ENCODE data around the gene LSM8.
"Not testable (repeated sequence)": the region's sequence is repeated elsewhere in the genome, so short reads cannot be mapped to it uniquely, and the experiment has no call there.

The LSM8 gene

DNA sequence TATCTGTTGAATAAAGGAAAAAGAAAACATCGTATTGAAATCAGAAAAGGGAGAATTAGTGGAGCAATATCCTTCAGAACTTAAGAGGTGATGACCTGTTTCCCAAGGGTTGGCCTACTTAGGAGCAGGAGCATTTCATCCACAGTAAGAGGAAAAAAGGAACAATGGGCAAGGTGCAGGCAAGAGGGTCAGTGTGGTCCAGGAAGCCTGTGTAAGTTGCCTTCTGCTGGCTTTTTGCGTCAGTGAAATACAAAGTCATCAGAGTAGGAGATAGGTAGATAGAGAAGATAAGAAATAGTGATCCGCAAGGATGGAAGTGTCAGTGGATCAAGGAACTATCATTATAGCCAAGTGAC, 35.2 kb downstream of the LSM8 start:
- H3K27me3 ChIP-seq (ENCODE audit: insufficient read depth, low read length) = no peaks in the 10 kb centered on the region
- H3K4me3 ChIP-seq (ENCODE audit: low read length) = no peak overlapping the region
- no peaks in the 10 kb centered on the region for H3K36me3 ChIP-seq (ENCODE audit: insufficient read depth, low read length)
- no peaks in the 10 kb centered on the region for H3K9me3 ChIP-seq (ENCODE audit: low read length)
- H2AFZ ChIP-seq (ENCODE audit: low read depth, low read length) = no peak overlapping the region
- peaks cover 6% of the 10 kb centered on the region for H3K4me1 ChIP-seq (ENCODE audit: insufficient read depth, low read length)

DNA sequence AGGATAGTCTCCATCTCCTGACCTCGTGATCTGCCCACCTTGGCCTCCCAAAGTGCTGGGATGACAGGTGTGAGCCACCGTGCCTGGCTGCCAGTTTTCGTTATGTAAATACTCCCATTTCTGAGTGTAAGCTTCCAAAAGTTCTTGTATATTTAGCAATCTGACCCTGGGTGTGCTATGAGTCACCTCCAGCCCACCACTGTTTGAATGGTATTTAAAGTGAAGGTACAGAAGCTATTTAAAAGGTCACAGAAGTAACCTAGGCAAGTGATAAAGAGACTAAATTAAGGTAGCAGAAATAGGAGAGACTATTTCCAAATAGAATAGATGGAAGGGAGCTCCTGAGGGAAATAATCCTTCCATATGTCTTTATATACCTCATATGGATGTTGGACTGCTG, 36.6 kb downstream of the LSM8 start:
- Histone ChIP-seq H3K36me3 (ENCODE audit: insufficient read depth, low read length) (no peaks in the 10 kb centered on the region), H3K4me3 (ENCODE audit: low read length) (no peak overlapping the region)

DNA sequence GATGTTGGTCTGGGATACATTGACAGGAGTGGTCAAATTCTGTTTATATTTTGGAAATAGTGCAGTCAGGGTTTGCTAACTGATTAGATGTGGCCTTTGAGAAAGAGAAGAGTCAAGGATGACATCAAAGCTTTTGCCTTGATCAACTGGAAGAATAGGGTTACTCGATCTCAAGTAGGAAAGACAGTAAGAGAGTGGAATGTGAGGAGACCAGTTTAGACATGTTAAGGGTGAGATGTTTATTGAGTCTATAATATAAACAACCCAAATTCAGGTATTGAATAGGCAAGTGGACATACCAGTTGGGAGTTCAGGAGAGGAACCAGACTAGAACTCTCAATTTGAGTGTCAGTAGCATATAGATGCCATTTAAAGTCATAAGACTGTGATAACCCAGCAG, 38.6 kb downstream of the LSM8 start:
- Histone ChIP-seq H3K4me1 (ENCODE audit: insufficient read depth, low read length) (peaks cover 3% of the 10 kb centered on the region), H2AFZ (ENCODE audit: low read depth, low read length) (no peak overlapping the region), H3K36me3 (ENCODE audit: insufficient read depth, low read length) (no peaks in the 10 kb centered on the region)

More for the DNA sequence above, 36.6 kb downstream of the LSM8 start:
- Histone ChIP-seq H3K9me3 (ENCODE audit: low read length) (no peaks in the 10 kb centered on the region), H2AFZ (ENCODE audit: low read depth, low read length) (no peak overlapping the region), H3K4me1 (ENCODE audit: insufficient read depth, low read length) (peaks cover 6% of the 10 kb centered on the region), H3K27me3 (ENCODE audit: insufficient read depth, low read length) (no peaks in the 10 kb centered on the region)

DNA sequence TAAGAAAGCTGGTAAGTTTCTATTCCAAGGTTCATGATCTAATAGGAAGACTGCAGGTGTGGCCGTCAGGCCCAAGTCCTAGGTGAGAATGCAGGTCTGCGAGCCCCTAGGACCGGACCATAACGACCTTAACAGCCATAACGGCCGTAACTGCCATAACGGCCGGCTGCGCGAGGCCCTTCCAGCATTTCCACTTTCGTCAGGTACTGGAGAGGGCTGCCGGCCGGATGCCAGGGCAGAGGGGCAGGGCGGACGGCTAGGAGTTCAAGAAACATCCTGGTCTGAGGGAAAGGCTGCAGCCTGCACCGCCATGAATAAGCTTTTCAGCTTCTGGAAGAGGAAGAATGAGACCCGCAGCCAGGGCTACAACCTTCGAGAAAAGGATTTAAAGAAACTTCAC, 40.6 kb downstream of the LSM8 start, which contains the start of gene ANKRD7:
ANKRD7 (plus strand) TSS at position 184 of the 400 bp plus-strand sequence; CDS start at position 311, 127 bp downstream.
- Histone ChIP-seq H2AFZ (ENCODE audit: low read depth, low read length) (no peak within 1 kb of the TSS), H3K4me3 (ENCODE audit: low read length) (no peak within 1 kb of the TSS), H3K27me3 (ENCODE audit: insufficient read depth, low read length) (no peaks in the 10 kb centered on the region), H3K36me3 (ENCODE audit: insufficient read depth, low read length) (no peaks in the 10 kb centered on the region), H3K4me1 (ENCODE audit: insufficient read depth, low read length) (no peaks in the 10 kb centered on the region), H3K9me3 (ENCODE audit: low read length) (no peaks in the 10 kb centered on the region)

More for the DNA sequence above, 38.6 kb downstream of the LSM8 start:
- Histone ChIP-seq H3K27me3 (ENCODE audit: insufficient read depth, low read length) (no peaks in the 10 kb centered on the region), H3K9me3 (ENCODE audit: low read length) (no peaks in the 10 kb centered on the region), H3K4me3 (ENCODE audit: low read length) (no peak overlapping the region)

DNA sequence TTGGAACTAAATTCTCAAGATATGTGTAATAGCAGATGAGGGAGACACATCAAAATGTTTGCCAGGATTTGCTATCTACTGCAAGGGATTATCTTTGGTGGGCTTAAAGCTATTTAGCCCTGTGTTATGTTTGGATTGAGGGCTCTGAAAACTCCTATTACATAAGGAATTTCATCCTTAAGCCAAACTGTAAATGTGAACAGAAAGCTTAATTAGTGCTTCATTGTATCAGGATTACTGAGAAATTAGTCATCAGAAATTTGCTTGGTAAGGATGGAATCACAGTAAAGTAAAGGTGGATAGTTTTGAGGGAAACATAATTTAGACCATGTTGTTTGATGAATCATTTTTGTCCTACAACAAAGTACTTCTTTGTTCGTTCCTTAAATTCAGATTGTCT, 48.9 kb downstream of the LSM8 start:
- H3K27me3 ChIP-seq (ENCODE audit: insufficient read depth, low read length) = no peaks in the 10 kb centered on the region
- no peaks in the 10 kb centered on the region for H3K9me3 ChIP-seq (ENCODE audit: low read length)
- no peak overlapping the region for H3K4me3 ChIP-seq (ENCODE audit: low read length)
- H2AFZ ChIP-seq (ENCODE audit: low read depth, low read length) = no peak overlapping the region
- no peaks in the 10 kb centered on the region for H3K36me3 ChIP-seq (ENCODE audit: insufficient read depth, low read length)
- H3K4me1 ChIP-seq (ENCODE audit: insufficient read depth, low read length) = no peaks in the 10 kb centered on the region

DNA sequence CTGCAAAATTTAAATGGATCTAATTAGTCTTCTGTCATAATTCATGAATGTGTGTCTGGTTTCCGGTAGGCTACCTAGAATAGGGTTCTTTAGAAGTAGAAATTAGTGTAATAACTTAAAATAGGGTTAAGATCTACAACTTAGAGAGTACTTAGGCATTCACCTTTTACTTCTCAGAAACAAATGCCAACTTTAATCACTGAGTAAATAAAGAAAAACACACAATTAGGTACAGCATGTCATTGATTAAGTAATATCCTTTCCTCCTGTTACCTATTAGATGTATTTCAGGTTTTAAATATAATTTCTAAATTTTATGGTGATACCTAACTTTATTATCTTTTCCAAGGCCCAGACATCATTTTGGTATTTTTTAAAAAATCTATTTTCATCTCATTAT, 49.8 kb downstream of the LSM8 start:
- Histone ChIP-seq H3K4me1 (ENCODE audit: insufficient read depth, low read length) (peaks cover 8% of the 10 kb centered on the region), H3K9me3 (ENCODE audit: low read length) (no peaks in the 10 kb centered on the region), H3K27me3 (ENCODE audit: insufficient read depth, low read length) (no peaks in the 10 kb centered on the region), H3K36me3 (ENCODE audit: insufficient read depth, low read length) (no peaks in the 10 kb centered on the region), H2AFZ (ENCODE audit: low read depth, low read length) (no peak overlapping the region), H3K4me3 (ENCODE audit: low read length) (no peak overlapping the region)

DNA sequence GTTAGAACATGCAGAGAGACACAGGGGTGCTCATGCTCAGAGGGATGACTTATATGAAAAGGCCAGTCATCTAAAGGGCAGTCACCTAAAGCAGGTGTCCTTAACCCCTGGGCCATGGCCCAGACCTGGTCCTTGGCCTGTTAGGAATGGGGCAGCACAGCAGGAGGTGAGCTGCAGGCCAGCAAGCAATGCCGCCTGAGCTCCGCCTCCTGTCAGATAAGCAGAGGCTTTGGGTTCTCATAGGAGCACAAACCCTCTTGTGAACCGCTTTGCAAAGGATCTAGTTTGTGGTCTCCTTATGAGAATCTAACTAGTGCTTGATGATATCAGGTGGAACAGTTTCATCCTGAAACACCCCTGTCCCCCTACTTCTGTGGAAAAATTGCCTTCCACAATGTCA, 55.0 kb downstream of the LSM8 start:
- Histone ChIP-seq H2AFZ (ENCODE audit: low read depth, low read length) (no peak overlapping the region), H3K27me3 (ENCODE audit: insufficient read depth, low read length) (no peaks in the 10 kb centered on the region), H3K4me1 (ENCODE audit: insufficient read depth, low read length) (peaks cover 12% of the 10 kb centered on the region), H3K36me3 (ENCODE audit: insufficient read depth, low read length) (no peaks in the 10 kb centered on the region), H3K4me3 (ENCODE audit: low read length) (no peak overlapping the region), H3K9me3 (ENCODE audit: low read length) (no peaks in the 10 kb centered on the region)

DNA sequence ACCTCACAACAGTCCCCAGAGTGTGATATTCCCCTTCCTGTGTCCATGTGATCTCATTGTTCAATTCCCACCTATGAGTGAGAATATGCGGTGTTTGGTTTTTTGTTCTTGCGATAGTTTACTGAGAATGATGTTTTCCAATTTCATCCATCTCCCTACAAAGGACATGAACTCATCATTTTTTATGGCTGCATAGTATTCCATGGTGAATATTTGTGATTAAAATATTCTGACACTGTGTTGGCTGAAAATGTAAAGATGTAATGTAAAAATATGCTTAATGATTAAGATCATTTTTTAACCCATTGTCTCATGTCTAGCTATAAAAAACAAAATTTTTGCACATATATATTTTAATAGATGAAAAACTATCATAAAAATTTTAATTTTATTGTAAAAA, 56.4 kb downstream of the LSM8 start:
- H3K4me1 ChIP-seq (ENCODE audit: insufficient read depth, low read length) = peaks cover 18% of the 10 kb centered on the region
- H3K9me3 ChIP-seq (ENCODE audit: low read length); H3K27me3 ChIP-seq (ENCODE audit: insufficient read depth, low read length); H2AFZ ChIP-seq (ENCODE audit: low read depth, low read length); H3K36me3 ChIP-seq (ENCODE audit: insufficient read depth, low read length); H3K4me3 ChIP-seq (ENCODE audit: low read length): not testable (repeated sequence)
